ENCODE measurements around the gene PRMT2.

Gene PRMT2

DNA sequence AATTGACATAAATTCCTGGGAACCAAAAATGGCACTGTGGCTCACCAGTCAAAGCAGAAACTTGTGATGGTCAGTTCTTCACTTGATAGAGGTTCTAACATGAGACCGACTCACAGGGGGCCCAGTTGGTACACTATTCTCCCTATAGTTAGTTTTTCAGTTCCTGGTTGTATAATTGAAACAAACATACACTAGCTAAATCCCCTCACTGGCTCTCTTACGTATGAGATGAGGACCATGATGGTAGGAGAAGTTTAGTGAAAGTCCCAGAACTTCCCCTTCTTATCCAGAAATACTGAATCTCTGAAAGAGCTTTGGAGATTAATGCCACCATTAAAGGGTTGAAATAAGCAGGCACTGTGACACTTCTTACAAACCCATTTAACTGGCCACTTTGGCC is 27.8 kb upstream of the PRMT2 start:
- DNase-seq (ENCODE audit: extremely low read depth, low read depth) = no peak
- TF ChIP-seq CTCF (IDR thresholded peaks at IDR 0.05; ENCODE audit: low read depth, low read length) = no peak

- DNase-seq (ENCODE audit: extremely low read depth, low read depth) = no peak
- no peak for TF ChIP-seq CTCF (IDR thresholded peaks at IDR 0.05; ENCODE audit: low read depth, low read length)
Measured at GRCh38 chr21:46608672-46609111, 26.8 kb upstream of the PRMT2 start.

- no peak for TF ChIP-seq CTCF (IDR thresholded peaks at IDR 0.05; ENCODE audit: low read depth, low read length)
- no peak for DNase-seq (ENCODE audit: extremely low read depth, low read depth)
Measured at GRCh38 chr21:46610018-46610701, 25.3 kb upstream of the PRMT2 start.

GRCh38 chr21:46613391-46613790 is 22.1 kb upstream of the PRMT2 start:
- DNase-seq (ENCODE audit: extremely low read depth, low read depth) = no peak
- no peak for TF ChIP-seq CTCF (IDR thresholded peaks at IDR 0.05; ENCODE audit: low read depth, low read length)

DNA sequence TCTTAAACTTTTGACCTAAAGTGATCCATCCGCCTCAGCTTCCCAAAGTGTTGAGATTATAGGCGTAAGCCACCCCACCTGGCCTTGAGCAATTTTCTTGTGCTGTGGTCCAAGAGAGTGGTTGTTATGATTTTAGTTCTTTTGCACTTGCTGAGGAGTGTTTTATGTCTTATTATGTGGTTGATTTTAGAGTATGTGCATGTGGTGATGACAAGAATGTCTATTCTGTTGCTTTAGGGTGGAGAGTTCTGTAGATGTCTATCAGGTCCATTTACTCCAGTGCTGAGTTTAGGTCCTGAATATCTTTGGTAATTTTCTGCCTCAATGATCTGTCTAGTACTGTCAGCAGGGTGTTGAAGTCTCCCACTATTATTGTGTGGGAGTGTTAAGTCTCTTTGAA is 19.4 kb upstream of the PRMT2 start:
- no peak for DNase-seq (ENCODE audit: extremely low read depth, low read depth)
- no peak for TF ChIP-seq CTCF (IDR thresholded peaks at IDR 0.05; ENCODE audit: low read depth, low read length)

GRCh38 chr21:46616656-46617055 is 18.8 kb upstream of the PRMT2 start:
- TF ChIP-seq CTCF (IDR thresholded peaks at IDR 0.05; ENCODE audit: low read depth, low read length) = no peak
- DNase-seq (ENCODE audit: extremely low read depth, low read depth) = no peak

- no peak for TF ChIP-seq CTCF (IDR thresholded peaks at IDR 0.05; ENCODE audit: low read depth, low read length)
- no peak for DNase-seq (ENCODE audit: extremely low read depth, low read depth)
Measured at GRCh38 chr21:46617267-46618051, 18.0 kb upstream of the PRMT2 start.

Measured in AG09319 (cell line).